RWPE2 (cell line): ENCODE results near the gene CNTNAP2.
A peak's percentile ranks its signal among the peaks of the same experiment; 100 is the strongest.

Source experiments
- ATAC-seq: fragments of 200-7000 bp; cut with Tn5 transposase; 3 replicates; pipeline ENCODE4 v1.9.1; 2021; ENCODE audit warnings: low read depth
- DNase-seq: peaks from one replicate; pipeline ENCODE4 v3.0.0-alpha.2; 2020; ENCODE audit warnings: low spot score
- H3K27ac ChIP-seq: fragments of 450-650 bp; 2 replicates; pipeline ENCODE4 v1.5.1; 2017; ENCODE audit warnings: mild to moderate bottlenecking; ENCODE audit not compliant: poor library complexity, severe bottlenecking
- H3K27me3 ChIP-seq: fragments of 250-450 bp; sonication (Bioruptor Pico); 2 replicates; pipeline ENCODE4 v1.5.1; 2021; ENCODE audit warnings: mild to moderate bottlenecking, moderate library complexity; ENCODE audit not compliant: insufficient read depth, poor library complexity, severe bottlenecking
- H3K36me3 ChIP-seq: fragments of 250-450 bp; sonication (Bioruptor Pico); 2 replicates; pipeline ENCODE4 v1.5.1; 2020; ENCODE audit warnings: low read depth, mild to moderate bottlenecking, moderate library complexity
- H3K4me1 ChIP-seq: fragments of 250-450 bp; sonication (Bioruptor Pico); 2 replicates; pipeline ENCODE4 v1.5.1; 2021; ENCODE audit warnings: mild to moderate bottlenecking, moderate library complexity; ENCODE audit not compliant: insufficient read depth, poor library complexity, severe bottlenecking
- H3K4me3 ChIP-seq: fragments of 250-450 bp; sonication (Bioruptor Pico); 2 replicates; pipeline ENCODE4 v1.5.1; 2021; ENCODE audit warnings: mild to moderate bottlenecking, moderate library complexity; ENCODE audit not compliant: severe bottlenecking
- H3K9me3 ChIP-seq: fragments of 250-450 bp; sonication (Bioruptor Pico); 2 replicates; pipeline ENCODE4 v1.5.1; 2021; ENCODE audit warnings: mild to moderate bottlenecking, moderate library complexity; ENCODE audit not compliant: severe bottlenecking
- TF ChIP-seq, protein P1 (sequence below): fragments of 450-650 bp; IDR thresholded peaks from one replicate; pipeline ENCODE4 v1.5.1; 2017; ENCODE audit warnings: mild to moderate bottlenecking, moderate library complexity; ENCODE audit not compliant: poor library complexity, severe bottlenecking

CNTNAP2 gene

DNA sequence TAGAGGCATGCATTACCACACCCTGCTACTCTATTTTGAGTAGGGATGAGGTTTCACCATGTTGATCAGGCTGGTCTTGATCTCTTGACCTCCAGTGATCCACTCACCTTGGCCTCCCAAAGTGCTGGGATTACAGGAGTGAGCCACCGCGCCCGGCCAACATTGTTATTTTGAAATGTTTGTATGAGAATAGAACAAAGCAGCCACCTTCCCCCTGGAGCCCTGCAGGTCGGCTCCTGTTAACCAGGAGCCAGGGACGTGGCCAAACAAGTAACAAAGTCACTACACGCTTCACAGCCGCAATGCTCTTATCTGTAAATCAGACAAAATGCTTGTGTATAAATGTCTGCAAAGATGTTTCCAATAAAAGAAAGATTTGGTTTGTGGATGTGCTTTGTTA, 295.4 kb downstream of the CNTNAP2 start:
- Histone ChIP-seq H3K27me3 (no peaks in the 10 kb centered on the region), H3K4me3 (no peak overlapping the region), H3K4me1 (no peaks in the 10 kb centered on the region), H3K36me3 (no peaks in the 10 kb centered on the region), H3K9me3 (no peaks in the 10 kb centered on the region), H3K27ac (no peak overlapping the region)
- DNase-seq (no peak), ATAC-seq (no peak)
- TF ChIP-seq, protein P1, sequence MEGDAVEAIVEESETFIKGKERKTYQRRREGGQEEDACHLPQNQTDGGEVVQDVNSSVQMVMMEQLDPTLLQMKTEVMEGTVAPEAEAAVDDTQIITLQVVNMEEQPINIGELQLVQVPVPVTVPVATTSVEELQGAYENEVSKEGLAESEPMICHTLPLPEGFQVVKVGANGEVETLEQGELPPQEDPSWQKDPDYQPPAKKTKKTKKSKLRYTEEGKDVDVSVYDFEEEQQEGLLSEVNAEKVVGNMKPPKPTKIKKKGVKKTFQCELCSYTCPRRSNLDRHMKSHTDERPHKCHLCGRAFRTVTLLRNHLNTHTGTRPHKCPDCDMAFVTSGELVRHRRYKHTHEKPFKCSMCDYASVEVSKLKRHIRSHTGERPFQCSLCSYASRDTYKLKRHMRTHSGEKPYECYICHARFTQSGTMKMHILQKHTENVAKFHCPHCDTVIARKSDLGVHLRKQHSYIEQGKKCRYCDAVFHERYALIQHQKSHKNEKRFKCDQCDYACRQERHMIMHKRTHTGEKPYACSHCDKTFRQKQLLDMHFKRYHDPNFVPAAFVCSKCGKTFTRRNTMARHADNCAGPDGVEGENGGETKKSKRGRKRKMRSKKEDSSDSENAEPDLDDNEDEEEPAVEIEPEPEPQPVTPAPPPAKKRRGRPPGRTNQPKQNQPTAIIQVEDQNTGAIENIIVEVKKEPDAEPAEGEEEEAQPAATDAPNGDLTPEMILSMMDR, result no peak

DNA sequence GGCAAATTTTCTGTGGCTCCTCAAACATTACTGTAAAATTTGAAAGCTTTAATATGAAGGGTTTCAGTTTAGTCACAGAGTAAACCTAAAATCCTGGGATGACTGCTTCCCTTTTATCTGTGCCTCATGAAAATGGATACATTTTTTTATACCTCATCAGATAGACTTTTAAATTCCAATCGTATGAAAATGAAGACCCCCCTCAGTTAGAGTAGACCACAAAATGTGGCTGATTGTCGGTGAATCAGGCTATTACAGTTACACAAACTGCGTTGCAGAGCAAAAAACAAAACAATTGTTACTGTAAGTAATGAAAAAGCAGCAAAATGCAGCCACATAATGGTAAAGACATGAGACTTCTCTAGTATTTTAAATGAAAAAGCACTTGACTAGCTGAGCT, 296.2 kb downstream of the CNTNAP2 start:
- TF ChIP-seq, protein P1, result no peak
- Histone ChIP-seq H3K4me3 (no peak overlapping the region), H3K27ac (no peak overlapping the region), H3K4me1 (no peaks in the 10 kb centered on the region), H3K9me3 (no peaks in the 10 kb centered on the region), H3K36me3 (no peaks in the 10 kb centered on the region), H3K27me3 (no peaks in the 10 kb centered on the region)
- ATAC-seq (no peak), DNase-seq (no peak)

DNA sequence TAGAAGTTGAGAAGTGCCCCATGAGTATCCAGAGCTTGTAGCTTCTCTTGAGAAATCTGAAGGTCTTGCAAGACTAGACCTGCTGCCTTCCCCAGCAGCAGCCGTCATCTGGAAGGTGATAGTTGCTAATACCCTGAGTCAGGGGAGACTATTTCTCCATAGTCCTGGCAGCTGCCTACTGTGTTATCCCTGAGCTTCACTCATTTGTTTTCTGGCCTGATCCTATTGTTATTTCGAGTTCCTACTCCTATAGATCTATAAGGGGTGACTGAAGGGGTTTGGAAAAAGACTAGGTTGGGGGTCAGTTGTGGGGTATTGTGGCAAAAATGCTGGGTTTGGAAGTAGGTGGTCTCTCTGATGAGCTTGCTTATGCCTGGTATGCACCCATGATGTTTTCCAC, 297.8 kb downstream of the CNTNAP2 start:
- DNase-seq, result no peak
- no peaks in the 10 kb centered on the region for H3K4me1 ChIP-seq

DNA sequence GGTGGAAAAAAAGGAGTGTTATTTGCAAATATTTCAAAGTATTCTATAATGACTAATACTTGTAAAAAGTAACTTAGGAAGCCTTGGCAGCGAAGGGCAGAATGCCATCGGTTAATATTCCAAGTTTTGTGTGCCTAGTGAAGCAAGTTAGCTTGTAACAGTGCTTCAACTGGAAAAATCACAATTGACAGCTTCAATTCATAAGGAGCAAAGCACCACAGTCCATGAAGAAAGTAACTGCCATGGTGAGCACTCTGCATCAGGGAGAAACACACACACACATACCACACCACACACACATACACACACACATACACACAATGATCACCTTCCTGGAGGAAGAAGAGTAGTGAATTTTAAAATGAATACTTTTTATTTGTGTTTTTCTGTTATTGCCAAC, 298.3 kb downstream of the CNTNAP2 start:
- Histone ChIP-seq H3K36me3 (no peaks in the 10 kb centered on the region), H3K27ac (no peak overlapping the region), H3K4me1 (no peaks in the 10 kb centered on the region), H3K4me3 (no peak overlapping the region), H3K27me3 (no peaks in the 10 kb centered on the region), H3K9me3 (no peaks in the 10 kb centered on the region)
- ATAC-seq, result no peak
- no peak for DNase-seq
- TF ChIP-seq, protein P1, result no peak

More for the DNA sequence above, 297.8 kb downstream of the CNTNAP2 start:
- no peak overlapping the region for H3K4me3 ChIP-seq
- no peaks in the 10 kb centered on the region for H3K36me3 ChIP-seq
- no peaks in the 10 kb centered on the region for H3K9me3 ChIP-seq
- TF ChIP-seq, protein P1, result no peak
- H3K27me3 ChIP-seq, result no peaks in the 10 kb centered on the region
- no peak overlapping the region for H3K27ac ChIP-seq
- ATAC-seq, result peak; percentile 53; the same call in 2 of the 3 replicates

DNA sequence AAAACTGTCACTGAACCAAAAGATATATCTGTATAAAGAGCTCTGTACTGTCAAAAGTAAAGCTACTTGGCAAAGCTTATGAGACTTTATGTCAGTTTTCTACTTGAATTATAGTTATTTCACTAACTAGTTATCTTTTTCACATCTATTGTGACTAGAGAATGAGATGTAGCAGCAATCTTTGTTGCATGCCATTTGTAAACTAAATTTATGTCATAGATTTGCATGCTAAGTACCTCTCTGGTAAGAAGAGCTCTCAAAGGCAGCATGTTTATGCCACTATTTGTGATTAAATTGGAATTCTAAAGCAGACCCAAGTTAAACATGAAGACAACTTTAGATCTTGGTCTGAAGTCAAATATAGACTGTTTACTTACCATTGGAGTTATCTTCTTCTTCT, 300.6 kb downstream of the CNTNAP2 start:
- ATAC-seq, result no peak
- H3K27me3 ChIP-seq, result no peaks in the 10 kb centered on the region
- H3K36me3 ChIP-seq, result no peaks in the 10 kb centered on the region
- no peaks in the 10 kb centered on the region for H3K9me3 ChIP-seq
- DNase-seq, result no peak
- TF ChIP-seq, protein P1, result no peak
- H3K4me1 ChIP-seq, result no peaks in the 10 kb centered on the region
- no peak overlapping the region for H3K4me3 ChIP-seq
- H3K27ac ChIP-seq, result no peak overlapping the region
